Ishikawa (cell line): ENCODE results near the gene ALMS1.

Experiments used
- CEBPB ChIP-seq: IDR thresholded peaks from 2 replicates; pipeline ENCODE4 v1.6.1; 2012
- CREB1 ChIP-seq: IDR thresholded peaks from 2 replicates; pipeline ENCODE4 v1.6.1; 2012; ENCODE audit warnings: low read depth
- EGR1 ChIP-seq: IDR thresholded peaks from 2 replicates; pipeline ENCODE4 v1.6.1; 2012
- EP300 ChIP-seq: IDR thresholded peaks from 2 replicates; pipeline ENCODE4 v1.6.1; 2012; ENCODE audit warnings: borderline replicate concordance
- FOXM1 ChIP-seq: IDR thresholded peaks from 2 replicates; pipeline ENCODE4 v1.6.1; 2012; ENCODE audit warnings: low read depth, borderline replicate concordance
- NFIC ChIP-seq: IDR thresholded peaks from 2 replicates; pipeline ENCODE4 v1.6.1; 2012
- RAD21 ChIP-seq: IDR thresholded peaks from 2 replicates; pipeline ENCODE4 v1.6.1; 2012; ENCODE audit warnings: low read depth
- TAF1 ChIP-seq: IDR thresholded peaks from 2 replicates; pipeline ENCODE4 v1.6.1; 2012; ENCODE audit warnings: low read depth, mild to moderate bottlenecking
- TCF12 ChIP-seq: IDR thresholded peaks from 2 replicates; pipeline ENCODE4 v1.6.1; 2012; ENCODE audit warnings: low read depth
- TEAD4 ChIP-seq: IDR thresholded peaks from 2 replicates; pipeline ENCODE4 v1.6.1; 2012
- YY1 ChIP-seq: IDR thresholded peaks from 2 replicates; pipeline ENCODE4 v1.6.1; 2012; ENCODE audit warnings: low read depth
- TF ChIP-seq, protein P1 (sequence below): IDR thresholded peaks from 2 replicates; pipeline ENCODE4 v1.6.1; 2012; ENCODE audit warnings: low read depth, mild to moderate bottlenecking
- TF ChIP-seq, protein P2 (sequence below): IDR thresholded peaks from 2 replicates; pipeline ENCODE4 v1.6.1; 2012
- TF ChIP-seq, protein P3 (sequence below): IDR thresholded peaks from 2 replicates; pipeline ENCODE4 v1.6.1; 2012

DNA sequence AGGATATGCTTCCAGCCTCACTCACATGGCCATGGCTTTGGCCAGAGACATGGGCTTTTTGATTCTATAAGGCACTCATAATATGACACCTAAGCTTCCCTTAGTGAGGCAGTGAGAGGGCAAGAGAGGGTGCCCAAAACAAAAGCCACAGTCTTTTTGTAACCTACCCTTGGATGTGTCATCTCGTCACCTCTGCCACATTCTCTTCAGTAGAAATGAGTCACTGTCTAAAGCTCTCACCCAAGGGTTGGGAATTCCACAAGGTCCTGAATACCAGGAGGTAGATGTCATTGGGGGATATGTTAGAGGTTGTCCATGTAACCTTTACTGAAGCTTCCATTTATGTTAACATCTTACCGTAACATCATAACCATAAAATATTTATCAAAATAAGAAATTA, 108.4 kb downstream of the ALMS1 start:
- no peak for TF ChIP-seq TCF12
- TF ChIP-seq, protein P1, sequence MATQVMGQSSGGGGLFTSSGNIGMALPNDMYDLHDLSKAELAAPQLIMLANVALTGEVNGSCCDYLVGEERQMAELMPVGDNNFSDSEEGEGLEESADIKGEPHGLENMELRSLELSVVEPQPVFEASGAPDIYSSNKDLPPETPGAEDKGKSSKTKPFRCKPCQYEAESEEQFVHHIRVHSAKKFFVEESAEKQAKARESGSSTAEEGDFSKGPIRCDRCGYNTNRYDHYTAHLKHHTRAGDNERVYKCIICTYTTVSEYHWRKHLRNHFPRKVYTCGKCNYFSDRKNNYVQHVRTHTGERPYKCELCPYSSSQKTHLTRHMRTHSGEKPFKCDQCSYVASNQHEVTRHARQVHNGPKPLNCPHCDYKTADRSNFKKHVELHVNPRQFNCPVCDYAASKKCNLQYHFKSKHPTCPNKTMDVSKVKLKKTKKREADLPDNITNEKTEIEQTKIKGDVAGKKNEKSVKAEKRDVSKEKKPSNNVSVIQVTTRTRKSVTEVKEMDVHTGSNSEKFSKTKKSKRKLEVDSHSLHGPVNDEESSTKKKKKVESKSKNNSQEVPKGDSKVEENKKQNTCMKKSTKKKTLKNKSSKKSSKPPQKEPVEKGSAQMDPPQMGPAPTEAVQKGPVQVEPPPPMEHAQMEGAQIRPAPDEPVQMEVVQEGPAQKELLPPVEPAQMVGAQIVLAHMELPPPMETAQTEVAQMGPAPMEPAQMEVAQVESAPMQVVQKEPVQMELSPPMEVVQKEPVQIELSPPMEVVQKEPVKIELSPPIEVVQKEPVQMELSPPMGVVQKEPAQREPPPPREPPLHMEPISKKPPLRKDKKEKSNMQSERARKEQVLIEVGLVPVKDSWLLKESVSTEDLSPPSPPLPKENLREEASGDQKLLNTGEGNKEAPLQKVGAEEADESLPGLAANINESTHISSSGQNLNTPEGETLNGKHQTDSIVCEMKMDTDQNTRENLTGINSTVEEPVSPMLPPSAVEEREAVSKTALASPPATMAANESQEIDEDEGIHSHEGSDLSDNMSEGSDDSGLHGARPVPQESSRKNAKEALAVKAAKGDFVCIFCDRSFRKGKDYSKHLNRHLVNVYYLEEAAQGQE: no peak
- TF ChIP-seq, protein P2, sequence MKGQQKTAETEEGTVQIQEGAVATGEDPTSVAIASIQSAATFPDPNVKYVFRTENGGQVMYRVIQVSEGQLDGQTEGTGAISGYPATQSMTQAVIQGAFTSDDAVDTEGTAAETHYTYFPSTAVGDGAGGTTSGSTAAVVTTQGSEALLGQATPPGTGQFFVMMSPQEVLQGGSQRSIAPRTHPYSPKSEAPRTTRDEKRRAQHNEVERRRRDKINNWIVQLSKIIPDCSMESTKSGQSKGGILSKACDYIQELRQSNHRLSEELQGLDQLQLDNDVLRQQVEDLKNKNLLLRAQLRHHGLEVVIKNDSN: no peak
- no peak for TF ChIP-seq TAF1
- TF ChIP-seq YY1: no peak
- TF ChIP-seq NFIC: no peak
- no peak for TF ChIP-seq CREB1
- no peak for TF ChIP-seq CEBPB
- no peak for TF ChIP-seq FOXM1
- TF ChIP-seq RAD21: no peak
- no peak for TF ChIP-seq EP300
- TF ChIP-seq, protein P3, sequence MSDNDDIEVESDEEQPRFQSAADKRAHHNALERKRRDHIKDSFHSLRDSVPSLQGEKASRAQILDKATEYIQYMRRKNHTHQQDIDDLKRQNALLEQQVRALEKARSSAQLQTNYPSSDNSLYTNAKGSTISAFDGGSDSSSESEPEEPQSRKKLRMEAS: no peak
- TF ChIP-seq EGR1: no peak
- TF ChIP-seq TEAD4: no peak
